LNCAP (cell line): Measurements from ENCODE around the gene TMEM132C.
A peak's percentile ranks its signal among the peaks of the same experiment; 100 is the strongest.

Experiments
- TF ChIP-seq, protein P1 (sequence below): fragments of 450-650 bp; IDR thresholded peaks from 2 replicates; pipeline ENCODE4 v1.5.1; 2017; ENCODE audit warnings: mild to moderate bottlenecking

TMEM132C gene

DNA sequence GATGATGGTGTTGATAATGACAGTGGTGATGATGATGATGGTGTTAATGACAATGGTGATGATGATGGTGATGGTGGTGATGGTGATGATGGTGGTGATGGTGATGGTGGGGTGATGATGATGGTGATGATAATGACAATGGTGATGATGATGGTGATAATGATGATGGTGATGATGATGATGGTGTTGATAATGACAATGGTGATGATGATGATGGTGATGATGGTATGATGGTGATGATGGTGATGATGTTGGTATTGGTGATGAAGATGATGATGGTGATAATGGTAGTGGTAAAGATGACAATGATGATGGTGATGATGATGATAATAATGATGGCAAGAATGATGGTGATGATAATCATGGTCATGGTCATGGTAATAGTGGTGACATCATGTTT is 372.1 kb downstream of the TMEM132C start:
- TF ChIP-seq, protein P1, sequence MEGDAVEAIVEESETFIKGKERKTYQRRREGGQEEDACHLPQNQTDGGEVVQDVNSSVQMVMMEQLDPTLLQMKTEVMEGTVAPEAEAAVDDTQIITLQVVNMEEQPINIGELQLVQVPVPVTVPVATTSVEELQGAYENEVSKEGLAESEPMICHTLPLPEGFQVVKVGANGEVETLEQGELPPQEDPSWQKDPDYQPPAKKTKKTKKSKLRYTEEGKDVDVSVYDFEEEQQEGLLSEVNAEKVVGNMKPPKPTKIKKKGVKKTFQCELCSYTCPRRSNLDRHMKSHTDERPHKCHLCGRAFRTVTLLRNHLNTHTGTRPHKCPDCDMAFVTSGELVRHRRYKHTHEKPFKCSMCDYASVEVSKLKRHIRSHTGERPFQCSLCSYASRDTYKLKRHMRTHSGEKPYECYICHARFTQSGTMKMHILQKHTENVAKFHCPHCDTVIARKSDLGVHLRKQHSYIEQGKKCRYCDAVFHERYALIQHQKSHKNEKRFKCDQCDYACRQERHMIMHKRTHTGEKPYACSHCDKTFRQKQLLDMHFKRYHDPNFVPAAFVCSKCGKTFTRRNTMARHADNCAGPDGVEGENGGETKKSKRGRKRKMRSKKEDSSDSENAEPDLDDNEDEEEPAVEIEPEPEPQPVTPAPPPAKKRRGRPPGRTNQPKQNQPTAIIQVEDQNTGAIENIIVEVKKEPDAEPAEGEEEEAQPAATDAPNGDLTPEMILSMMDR = no peak

DNA sequence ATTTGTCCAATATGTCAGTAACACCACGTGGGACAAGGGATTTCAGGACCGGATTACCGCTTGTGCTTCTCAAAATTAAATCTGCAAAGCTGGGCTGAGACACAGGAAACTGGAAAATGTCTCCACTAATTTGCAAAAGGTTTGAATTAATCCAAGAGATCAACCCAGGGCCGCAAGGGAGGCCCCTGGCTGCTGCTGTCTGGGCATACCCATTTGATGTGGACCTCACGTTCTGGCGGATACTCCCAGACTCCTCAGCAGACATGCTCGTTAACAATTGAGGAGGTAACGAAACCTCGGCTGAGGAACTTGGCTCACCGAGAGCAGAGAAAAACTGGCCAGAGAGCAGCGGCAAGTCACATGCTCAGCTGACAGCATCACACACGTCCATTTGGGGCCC is 376.2 kb downstream of the TMEM132C start:
- TF ChIP-seq, protein P1 = no peak

DNA sequence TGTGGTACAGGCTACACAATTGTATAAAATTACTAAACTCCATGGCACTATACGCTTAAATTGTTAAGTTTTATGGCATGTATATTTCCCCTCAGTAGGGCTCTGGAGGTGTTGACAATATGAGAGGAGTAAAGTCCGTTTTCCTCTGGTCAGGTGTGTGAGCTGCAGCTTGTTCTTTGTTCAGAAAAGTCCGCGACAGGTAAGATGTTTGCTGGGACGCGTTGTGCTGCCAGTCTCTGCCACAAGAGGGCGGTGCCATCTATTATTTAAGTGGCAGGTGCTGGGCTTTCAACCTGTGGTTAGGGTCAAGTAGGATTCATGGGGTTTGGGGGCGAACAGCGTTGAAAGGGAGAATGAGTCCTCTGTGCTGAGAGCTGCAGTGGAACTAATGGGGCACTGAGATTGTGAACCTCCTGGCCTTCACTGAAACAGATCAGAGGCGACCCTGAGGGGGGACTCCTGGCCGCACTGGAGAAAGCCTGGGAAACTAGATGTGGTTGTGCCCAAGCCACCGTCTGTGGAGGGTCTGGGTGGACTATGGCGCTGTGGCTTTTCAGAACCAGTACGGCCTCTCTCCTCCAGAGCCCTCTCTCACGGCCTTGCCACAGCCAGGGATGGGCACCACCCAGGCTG is 377.8 kb downstream of the TMEM132C start:
- TF ChIP-seq, protein P1 = peak; percentile 63

DNA sequence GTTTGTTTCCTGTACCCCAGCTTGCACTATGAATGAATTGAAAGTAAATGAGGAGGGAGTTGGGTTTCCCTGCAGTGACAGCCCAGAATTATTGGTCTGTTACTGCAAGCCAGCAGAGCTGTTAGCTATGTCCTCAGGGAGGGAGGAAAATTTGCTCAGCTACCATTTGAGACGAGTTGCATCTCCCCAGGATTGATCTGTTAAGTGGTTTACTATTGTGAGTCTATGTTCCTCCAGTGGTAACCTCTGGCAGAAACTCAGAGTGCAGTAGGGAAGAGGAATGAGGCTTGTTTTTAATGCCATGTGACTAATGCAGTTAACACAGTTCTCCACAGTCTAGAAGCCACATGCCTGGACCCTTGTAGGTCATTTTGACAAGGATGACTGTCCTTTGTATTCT is 382.9 kb downstream of the TMEM132C start:
- TF ChIP-seq, protein P1 = no peak

DNA sequence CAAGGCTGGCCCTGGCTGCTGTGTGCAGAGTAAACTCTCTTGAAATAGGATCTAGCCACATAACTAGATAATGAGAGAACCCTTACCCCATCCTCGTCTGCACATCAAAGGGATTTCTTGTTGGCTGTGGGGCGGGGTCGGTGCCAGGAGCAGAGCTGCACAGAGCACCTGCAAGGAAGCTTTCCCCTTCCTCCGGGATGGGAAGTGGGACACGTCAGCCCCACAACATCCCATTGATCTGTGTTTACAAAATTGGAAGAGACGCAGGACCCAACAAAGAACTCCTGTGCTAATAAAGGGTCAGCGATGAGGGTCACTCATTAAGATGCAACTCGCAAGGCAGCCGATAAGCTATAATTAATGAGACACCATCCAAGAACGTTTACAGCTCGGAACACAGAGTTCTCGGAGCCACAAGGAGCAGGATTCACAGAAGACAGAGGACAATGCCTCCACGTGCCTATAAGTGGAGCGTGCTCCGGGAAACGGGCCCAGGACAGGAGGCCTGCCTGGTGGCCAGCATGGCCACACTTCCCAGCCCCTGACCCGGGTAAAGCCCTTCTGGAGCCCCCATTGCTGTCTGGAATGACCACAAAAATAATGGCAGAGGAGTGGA is 385.3 kb downstream of the TMEM132C start:
- TF ChIP-seq, protein P1 = no peak

DNA sequence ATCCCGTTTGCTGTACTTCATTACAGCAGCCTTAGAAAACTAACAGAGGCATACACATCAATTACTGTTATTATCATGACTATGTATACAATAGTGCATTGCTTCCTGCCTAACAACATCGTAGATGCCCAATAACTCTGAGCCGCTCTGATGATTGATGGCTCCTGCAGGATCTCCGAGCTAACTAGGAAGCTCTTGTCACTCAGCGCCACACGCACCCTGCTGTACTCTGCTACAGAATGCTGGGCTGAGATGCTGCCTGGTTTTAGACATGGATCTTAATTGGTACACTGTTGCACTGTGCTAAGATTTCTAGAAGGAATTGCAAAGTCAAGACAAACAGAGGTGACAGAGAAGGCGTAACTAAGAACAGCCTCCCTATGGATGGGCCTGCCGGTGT is 387.5 kb downstream of the TMEM132C start:
- TF ChIP-seq, protein P1 = no peak

DNA sequence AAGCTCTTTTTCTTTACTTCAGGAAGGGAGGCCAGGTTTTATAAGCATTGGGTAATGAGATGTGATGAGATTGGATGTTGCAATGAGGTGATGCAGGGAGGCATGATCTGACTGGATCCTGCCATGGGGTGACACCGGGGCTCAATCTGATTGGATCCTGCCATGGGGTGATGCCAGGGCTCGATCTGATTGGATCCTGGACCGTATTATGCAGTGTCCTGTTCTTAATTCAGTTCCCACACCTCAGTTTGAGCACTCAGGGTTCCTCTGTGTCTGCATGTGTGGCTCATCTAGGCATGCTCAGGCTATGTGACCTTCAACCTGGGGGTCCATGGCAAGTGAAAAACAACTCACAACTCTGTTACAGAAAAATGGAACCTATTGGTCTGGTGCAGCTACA is 390.4 kb downstream of the TMEM132C start:
- TF ChIP-seq, protein P1 = no peak
